Sigmoid colon (tissue), 7 donors: Measurements from ENCODE around the gene VTI1B. TPM values are rescaled to one million over a fixed set of nuclear protein-coding genes. Genes with fewer than 3 reads are reported as not detected.
"Not testable (repeated sequence)": the region's sequence is repeated elsewhere in the genome, so short reads cannot be mapped to it uniquely, and the experiment has no call there.

Experiments
- DNase-seq: peaks from one replicate; pipeline ENCODE4 v3.0.0-alpha.2; 2019
- H3K27ac ChIP-seq, 4 donors: fragments of 200-600 bp; sonication (generic); one replicate each; pipeline ENCODE4 v1.5.1; 2016 to 2019; ENCODE audit warnings: mild to moderate bottlenecking in 1 of 4
- H3K27me3 ChIP-seq, 3 donors: fragments of 200-600 bp; sonication (generic); one replicate each; pipeline ENCODE4 v1.5.1; 2019; ENCODE audit warnings: mild to moderate bottlenecking in 1 of 3
- H3K36me3 ChIP-seq, 4 donors: fragments of 200-600 bp; sonication (generic); one replicate each; pipeline ENCODE4 v1.5.1; 2016 to 2019
- H3K4me1 ChIP-seq, 4 donors: fragments of 200-600 bp; sonication (generic); one replicate each; pipeline ENCODE4 v1.5.1; 2017 to 2019
- H3K4me3 ChIP-seq, 4 donors: fragments of 200-600 bp; sonication (generic); one replicate each; pipeline ENCODE4 v1.5.1; 2017 to 2019; ENCODE audit warnings: mild to moderate bottlenecking in 2 of 4, moderate library complexity in 1 of 4
- H3K9me3 ChIP-seq, 4 donors: fragments of 200-600 bp in 3 of 4; sonication (generic) in 3 of 4; one replicate each; pipeline versions ENCODE4 v1.5.1 to v1.6.1; 2013 to 2019
- CTCF ChIP-seq, 4 experiments: fragments of 450-650 bp in 3 of 4; fragments of 200-600 bp in 1 of 4; IDR thresholded peaks; one replicate each; pipeline ENCODE4 v1.5.1; 2016 to 2019; ENCODE audit warnings: antibody characterized with exemption in 4 of 4, mild to moderate bottlenecking in 3 of 4, moderate library complexity in 2 of 4
- EP300 ChIP-seq, 4 donors: sonication (generic); formaldehyde crosslinking; IDR thresholded peaks; one replicate each; pipeline ENCODE4 v1.6.1; 2017; ENCODE audit warnings: antibody characterized with exemption in 4 of 4
- POLR2A ChIP-seq, 2 donors: fragments of 450-650 bp; IDR thresholded peaks; one replicate each; pipeline ENCODE4 v1.6.1; 2016; ENCODE audit warnings: antibody characterized with exemption in 2 of 2, mild to moderate bottlenecking in 2 of 2, moderate library complexity in 2 of 2
- POLR2AphosphoS5 ChIP-seq, 4 donors: sonication (generic); formaldehyde crosslinking; IDR thresholded peaks; one replicate each; pipeline ENCODE4 v1.6.1; 2017; ENCODE audit warnings: antibody characterized with exemption in 4 of 4
- whole genome bisulfite sequencing, 2 donors: extraction: QIAGEN DNeasy Blood & Tissue Kit; methylation state at CpG; one replicate each; pipeline ENCODE4 v1.1.7; 2013; 5-methylcytosine and 5-hydroxymethylcytosine counted together
- intact Hi-C: fragments of 100-400 bp; cut with DNase I; formaldehyde crosslinking; loops from one replicate; pipeline ENCODE4 v1.15.1; 2023
- polyA plus RNA-seq, 3 donors: library from polyadenylated mRNA; stranded (reverse); fragments of 200-250 nt; gene quantifications; one replicate each; pipeline ENCODE4 v1.2.3, GENCODE V29; 2013
- total RNA-seq, 4 donors: library from RNA; depleted of rRNA; stranded (reverse); fragments of >200 nt; gene quantifications; one replicate each; pipeline ENCODE4 v1.1.0, GENCODE V29; 2016
- donor health status: healthy with polysubstance abuse.
- donor health status: Bipolar disorder and iron deficiency.
- donor health status: healthy.

VTI1B gene
- total and polyA plus RNA-seq, 7 donors: 58.6 to 148 (median 109) TPM

DNA sequence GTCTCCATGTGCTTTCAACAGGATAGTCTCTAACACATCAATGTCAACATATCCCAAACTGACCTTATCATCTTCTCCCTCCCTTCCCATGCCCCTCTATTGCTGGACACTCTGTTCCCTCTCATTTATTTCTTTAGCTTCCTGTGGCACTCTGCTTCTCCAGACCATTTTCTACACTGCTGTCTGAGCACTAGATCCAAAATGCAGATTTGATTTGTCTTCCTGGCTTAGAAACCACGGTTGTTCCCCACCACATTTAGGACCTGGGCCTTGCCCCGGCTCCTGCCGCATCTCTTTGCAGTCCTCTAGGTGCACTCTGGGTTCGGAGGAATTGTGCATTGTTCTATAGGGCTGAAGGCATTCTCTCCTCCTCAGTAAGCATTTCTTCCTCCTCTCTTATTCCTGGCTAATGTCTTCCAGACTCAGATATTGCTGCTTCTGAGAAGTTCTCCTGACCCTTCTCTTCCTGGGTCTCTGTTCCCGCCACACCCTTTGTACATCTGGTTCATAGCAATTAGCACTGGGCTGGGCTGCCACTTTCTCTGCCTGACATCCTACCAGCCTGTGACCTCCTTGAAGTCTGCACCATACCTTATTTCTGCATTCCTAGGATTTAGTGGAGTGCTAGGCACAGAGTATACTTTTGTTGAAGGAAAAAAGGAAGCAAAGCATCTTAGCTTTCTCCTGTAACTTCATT is 40.8 kb downstream of the VTI1B start:
- no peak for DNase-seq
- no peaks in the 10 kb centered on the region for H3K36me3 ChIP-seq
- H3K4me1 ChIP-seq: no peaks in the 10 kb centered on the region
- H3K4me3 ChIP-seq: no peak overlapping the region
- H3K27ac ChIP-seq: no peak overlapping the region
- H3K27me3 ChIP-seq: no peaks in the 10 kb centered on the region
- TF ChIP-seq POLR2A (IDR thresholded peaks at IDR 0.05) (no peak), EP300 (IDR thresholded peaks at IDR 0.05) (no peak), POLR2AphosphoS5 (IDR thresholded peaks at IDR 0.05) (no peak), CTCF (IDR thresholded peaks at IDR 0.05) (no peak)
- intact Hi-C loops: no loop called here
- 70 to 89% methylated on average over 5 of the region's 5 CpGs for WGBS, 2 donors
- H3K9me3 ChIP-seq: no peaks in the 10 kb centered on the region

DNA sequence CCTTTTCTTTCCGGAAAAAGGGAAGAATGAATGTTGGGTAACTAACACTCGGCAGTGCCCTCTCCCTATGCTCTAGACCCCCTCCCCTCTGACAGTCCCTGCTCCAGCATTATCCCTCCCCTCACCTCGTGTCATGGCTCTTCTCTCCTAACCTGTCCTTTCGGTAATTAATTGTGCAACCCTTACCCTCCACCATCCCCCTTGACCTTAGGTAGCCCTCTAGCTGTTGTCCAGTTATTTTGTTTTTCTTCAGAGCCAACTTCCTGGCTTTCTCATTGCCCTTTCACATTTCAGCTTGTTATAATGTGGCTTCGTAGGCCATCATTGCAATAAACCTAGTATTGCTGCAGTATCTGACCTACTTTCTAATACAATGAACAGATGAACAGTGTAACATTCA is 43.5 kb downstream of the VTI1B start:
- no peaks in the 10 kb centered on the region for H3K9me3 ChIP-seq
- no peak overlapping the region for H3K4me3 ChIP-seq
- intact Hi-C loops: no loop called here
- no peaks in the 10 kb centered on the region for H3K27me3 ChIP-seq
- no peaks in the 10 kb centered on the region for H3K36me3 ChIP-seq
- no peaks in the 10 kb centered on the region for H3K4me1 ChIP-seq
- H3K27ac ChIP-seq: no peak overlapping the region
- no peak for TF ChIP-seq CTCF (IDR thresholded peaks at IDR 0.05)
- TF ChIP-seq EP300 (IDR thresholded peaks at IDR 0.05): no peak
- TF ChIP-seq POLR2A (IDR thresholded peaks at IDR 0.05): no peak
- no peak for TF ChIP-seq POLR2AphosphoS5 (IDR thresholded peaks at IDR 0.05)
- DNase-seq: no peak
- WGBS, 2 donors: 82 to 86% methylated on average over 5 of the region's 5 CpGs

DNA sequence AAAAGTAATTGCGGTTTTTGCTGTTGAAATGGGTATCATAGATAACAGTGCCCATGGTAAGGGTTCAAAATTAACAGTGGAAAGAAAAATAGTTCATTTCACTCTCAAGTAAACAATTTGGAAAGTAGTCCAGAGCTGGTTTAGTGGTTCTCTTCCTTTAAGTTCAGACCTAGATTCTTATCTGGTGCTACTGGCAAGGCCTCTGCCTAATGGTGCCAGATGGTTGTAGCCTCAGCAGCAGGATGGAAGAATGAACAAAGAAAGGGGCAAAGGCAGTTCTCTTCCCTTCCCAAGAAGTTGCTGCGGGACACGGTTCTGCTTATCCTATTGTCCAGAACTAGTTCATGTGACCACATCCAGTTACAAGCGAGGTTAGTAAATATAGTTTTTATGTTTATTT is 44.2 kb downstream of the VTI1B start:
- Histone ChIP-seq H3K36me3 (no peaks in the 10 kb centered on the region), H3K4me3 (no peak overlapping the region), H3K27ac (no peak overlapping the region), H3K4me1 (no peaks in the 10 kb centered on the region), H3K9me3 (no peaks in the 10 kb centered on the region), H3K27me3 (no peaks in the 10 kb centered on the region)
- TF ChIP-seq POLR2A (IDR thresholded peaks at IDR 0.05) (no peak), CTCF (IDR thresholded peaks at IDR 0.05) (no peak), POLR2AphosphoS5 (IDR thresholded peaks at IDR 0.05) (no peak), EP300 (IDR thresholded peaks at IDR 0.05) (no peak)
- intact Hi-C loops: no loop called here
- WGBS, 2 donors: 92 to 94% methylated on average over 4 of the region's 4 CpGs
- no peak for DNase-seq

- Histone ChIP-seq H3K27me3 (no peaks in the 10 kb centered on the region), H3K36me3 (no peaks in the 10 kb centered on the region), H3K27ac (no peak overlapping the region), H3K4me3 (no peak overlapping the region), H3K9me3 (no peaks in the 10 kb centered on the region), H3K4me1 (peaks cover 0 to 15% (median 15%) of the 10 kb centered on the region in 4 donors)
- no peak for DNase-seq
- intact Hi-C loops: no loop called here
- TF ChIP-seq POLR2A (IDR thresholded peaks at IDR 0.05) (no peak), POLR2AphosphoS5 (IDR thresholded peaks at IDR 0.05) (no peak), EP300 (IDR thresholded peaks at IDR 0.05) (no peak), CTCF (IDR thresholded peaks at IDR 0.05) (no peak)
Measured at GRCh38 chr14:67627519-67627918, 46.9 kb downstream of the VTI1B start.

- peaks cover 0 to 23% (median 22%) of the 10 kb centered on the region in 4 donors for H3K4me1 ChIP-seq
- DNase-seq, H3K27ac ChIP-seq, H3K27me3 ChIP-seq, H3K9me3 ChIP-seq, H3K36me3 ChIP-seq, intact Hi-C loops, H3K4me3 ChIP-seq: not testable (repeated sequence)
- WGBS, 2 donors: 81 to 85% methylated on average over 1 of the region's 1 CpG
Measured at GRCh38 chr14:67626131-67626530, 48.3 kb downstream of the VTI1B start.
